OCI-LY3 (cell line): ENCODE results near the gene LANCL3.

Experiments
- H2AFZ ChIP-seq: fragments of 200-600, 300-600 bp; shearing (Covaris generic); 2 replicates; pipeline ENCODE4 v1.6.0; 2014; ENCODE audit warnings: antibody characterized with exemption, low read depth, low read length
- H3K27ac ChIP-seq: fragments of 200-600, 300-600 bp; sonication (generic); 2 replicates; pipeline ENCODE4 v1.5.1; 2014; ENCODE audit warnings: mild to moderate bottlenecking, low read length, moderate library complexity, mixed read lengths
- H3K27me3 ChIP-seq: fragments of 200-600, 300-600 bp; sonication (generic); 2 replicates; pipeline ENCODE4 v1.6.1; 2014; ENCODE audit warnings: low read depth, low read length, mixed read lengths
- H3K36me3 ChIP-seq: fragments of 200-600, 300-600 bp; sonication (generic); replicated peaks from 2 replicates; pipeline ENCODE3; 2014; ENCODE audit warnings: low read depth, low read length, mixed read lengths
- H3K4me1 ChIP-seq: fragments of 300-600, 200-600 bp; sonication (generic); 2 replicates; pipeline ENCODE4 v1.6.1; 2014; ENCODE audit warnings: low read length, mixed read lengths
- H3K4me2 ChIP-seq: fragments of 200-600, 300-600 bp; sonication (generic); 2 replicates; pipeline ENCODE4 v1.6.1; 2014; ENCODE audit warnings: low read length, mixed read lengths
- H3K4me3 ChIP-seq: fragments of 300-600, 200-600 bp; sonication (generic); 2 replicates; pipeline ENCODE4 v1.5.1; 2014; ENCODE audit warnings: antibody characterized with exemption, mild to moderate bottlenecking, low read length, moderate library complexity
- H3K79me2 ChIP-seq: fragments of 300-600, 200-600 bp; shearing (Covaris generic); 2 replicates; pipeline ENCODE4 v1.6.1; 2014; ENCODE audit warnings: mild to moderate bottlenecking, low read length, mixed read lengths
- H3K9ac ChIP-seq: fragments of 300-600, 200-600 bp; shearing (Covaris generic); 2 replicates; pipeline ENCODE4 v1.6.0; 2014; ENCODE audit warnings: mild to moderate bottlenecking, low read length, moderate library complexity
- H3K9me3 ChIP-seq: fragments of 200-600, 300-600 bp; shearing (Covaris generic); 2 replicates; pipeline ENCODE4 v1.6.1; 2014; ENCODE audit warnings: low read length, mixed read lengths; ENCODE audit not compliant: insufficient read depth
- H4K20me1 ChIP-seq: fragments of 200-600, 300-600 bp; sonication (generic); 2 replicates; pipeline ENCODE4 v1.6.1; 2016; ENCODE audit warnings: low read length, mixed read lengths; ENCODE audit not compliant: insufficient read depth
- EZH2phosphoT487 ChIP-seq: fragments of 200-600 bp; shearing (Covaris generic); IDR thresholded peaks from 2 replicates; pipeline ENCODE4 v1.6.1; 2018; ENCODE audit warnings: antibody characterized with exemption, mixed run types, low read depth
- TF ChIP-seq, protein P1 (sequence below): fragments of 200-600, 300-600 bp; sonication (generic); IDR thresholded peaks from 2 replicates; pipeline ENCODE4 v1.5.1; 2014; ENCODE audit warnings: antibody characterized with exemption, low read length, low read depth

The LANCL3 gene

GRCh38 chrX:37690119-37690518, 118.7 kb downstream of the LANCL3 start:
- Histone ChIP-seq H3K27me3 (no peaks in the 10 kb centered on the region), H3K27ac (no peak overlapping the region), H3K9me3 (no peaks in the 10 kb centered on the region), H3K4me3 (no peak overlapping the region), H4K20me1 (no peaks in the 10 kb centered on the region), H3K79me2 (no peaks in the 10 kb centered on the region), H3K36me3 (no peaks in the 10 kb centered on the region), H3K4me2 (no peak overlapping the region), H3K4me1 (peaks cover 10% of the 10 kb centered on the region), H3K9ac (no peak overlapping the region), H2AFZ (no peak overlapping the region)
- TF ChIP-seq, protein P1, sequence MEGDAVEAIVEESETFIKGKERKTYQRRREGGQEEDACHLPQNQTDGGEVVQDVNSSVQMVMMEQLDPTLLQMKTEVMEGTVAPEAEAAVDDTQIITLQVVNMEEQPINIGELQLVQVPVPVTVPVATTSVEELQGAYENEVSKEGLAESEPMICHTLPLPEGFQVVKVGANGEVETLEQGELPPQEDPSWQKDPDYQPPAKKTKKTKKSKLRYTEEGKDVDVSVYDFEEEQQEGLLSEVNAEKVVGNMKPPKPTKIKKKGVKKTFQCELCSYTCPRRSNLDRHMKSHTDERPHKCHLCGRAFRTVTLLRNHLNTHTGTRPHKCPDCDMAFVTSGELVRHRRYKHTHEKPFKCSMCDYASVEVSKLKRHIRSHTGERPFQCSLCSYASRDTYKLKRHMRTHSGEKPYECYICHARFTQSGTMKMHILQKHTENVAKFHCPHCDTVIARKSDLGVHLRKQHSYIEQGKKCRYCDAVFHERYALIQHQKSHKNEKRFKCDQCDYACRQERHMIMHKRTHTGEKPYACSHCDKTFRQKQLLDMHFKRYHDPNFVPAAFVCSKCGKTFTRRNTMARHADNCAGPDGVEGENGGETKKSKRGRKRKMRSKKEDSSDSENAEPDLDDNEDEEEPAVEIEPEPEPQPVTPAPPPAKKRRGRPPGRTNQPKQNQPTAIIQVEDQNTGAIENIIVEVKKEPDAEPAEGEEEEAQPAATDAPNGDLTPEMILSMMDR: no peak
- TF ChIP-seq EZH2phosphoT487: no peak

DNA sequence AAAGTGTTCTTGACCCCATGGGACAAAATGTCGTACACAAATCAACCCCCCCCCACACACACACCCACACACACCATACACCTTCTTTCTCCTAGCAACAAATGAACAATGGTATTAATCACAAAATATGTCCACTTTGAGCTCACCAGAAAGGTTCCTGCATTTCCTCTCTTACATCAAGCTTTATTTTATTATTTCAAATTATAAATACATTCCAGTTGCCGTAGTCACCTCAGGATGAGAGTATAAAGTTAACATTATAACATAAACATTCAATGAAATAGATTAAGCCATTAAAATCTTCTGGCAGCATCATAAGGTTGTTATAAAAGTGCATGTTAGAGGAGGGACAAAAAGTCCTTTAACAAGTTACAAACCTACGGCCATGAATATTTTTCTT, 121.5 kb downstream of the LANCL3 start:
- no peak overlapping the region for H2AFZ ChIP-seq
- no peak overlapping the region for H3K4me3 ChIP-seq
- no peaks in the 10 kb centered on the region for H3K27me3 ChIP-seq
- no peaks in the 10 kb centered on the region for H3K36me3 ChIP-seq
- no peak for TF ChIP-seq EZH2phosphoT487
- TF ChIP-seq, protein P1: no peak
- H3K79me2 ChIP-seq: no peaks in the 10 kb centered on the region
- H3K9ac ChIP-seq: no peak overlapping the region
- no peak overlapping the region for H3K4me2 ChIP-seq
- no peak overlapping the region for H3K27ac ChIP-seq
- no peaks in the 10 kb centered on the region for H3K4me1 ChIP-seq
- no peaks in the 10 kb centered on the region for H3K9me3 ChIP-seq
- H4K20me1 ChIP-seq: no peaks in the 10 kb centered on the region

GRCh38 chrX:37697169-37697760, 125.8 kb downstream of the LANCL3 start:
- H3K4me1 ChIP-seq: no peaks in the 10 kb centered on the region
- no peak overlapping the region for H2AFZ ChIP-seq
- H3K79me2 ChIP-seq: no peaks in the 10 kb centered on the region
- H3K27me3 ChIP-seq: no peaks in the 10 kb centered on the region
- H3K4me3 ChIP-seq: no peak overlapping the region
- H3K9ac ChIP-seq: no peak overlapping the region
- no peaks in the 10 kb centered on the region for H3K9me3 ChIP-seq
- no peaks in the 10 kb centered on the region for H4K20me1 ChIP-seq
- TF ChIP-seq, protein P1: no peak
- no peak for TF ChIP-seq EZH2phosphoT487
- H3K36me3 ChIP-seq: no peaks in the 10 kb centered on the region
- no peak overlapping the region for H3K4me2 ChIP-seq
- H3K27ac ChIP-seq: no peak overlapping the region

GRCh38 chrX:37701588-37701987, 130.1 kb downstream of the LANCL3 start:
- no peaks in the 10 kb centered on the region for H3K27me3 ChIP-seq
- H3K4me3 ChIP-seq: no peak overlapping the region
- H3K79me2 ChIP-seq: no peaks in the 10 kb centered on the region
- no peaks in the 10 kb centered on the region for H3K4me1 ChIP-seq
- no peak for TF ChIP-seq EZH2phosphoT487
- TF ChIP-seq, protein P1: no peak
- H3K9me3 ChIP-seq: no peaks in the 10 kb centered on the region
- no peak overlapping the region for H3K27ac ChIP-seq
- H3K36me3 ChIP-seq: no peaks in the 10 kb centered on the region
- H3K9ac ChIP-seq: no peak overlapping the region
- H2AFZ ChIP-seq: no peak overlapping the region
- H4K20me1 ChIP-seq: no peaks in the 10 kb centered on the region
- H3K4me2 ChIP-seq: no peak overlapping the region
